ENCODE data around the gene RIPOR3.
"Not testable (repeated sequence)": the region's sequence is repeated elsewhere in the genome, so short reads cannot be mapped to it uniquely, and the experiment has no call there.

RIPOR3 gene

DNA sequence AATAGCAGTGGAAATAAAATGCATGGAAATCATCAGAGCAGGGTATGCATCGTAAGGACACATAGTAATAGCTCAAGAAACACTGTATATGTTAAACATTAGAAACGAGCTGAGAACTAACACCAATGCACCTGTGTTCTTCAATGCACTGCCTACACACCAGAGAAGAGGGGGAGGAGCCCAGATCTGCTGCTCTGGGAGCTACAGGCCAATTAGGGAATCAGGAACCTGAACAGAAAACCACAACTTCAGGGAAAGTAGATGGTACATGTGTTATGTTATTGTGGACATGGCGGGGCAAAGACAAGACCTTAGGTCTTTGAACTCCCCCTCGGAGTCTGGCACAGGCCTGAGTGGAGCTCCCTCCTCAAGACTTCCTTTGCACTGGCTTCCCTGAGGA lies 39.7 kb downstream of the RIPOR3 start:
- no peak for DNase-seq

DNA sequence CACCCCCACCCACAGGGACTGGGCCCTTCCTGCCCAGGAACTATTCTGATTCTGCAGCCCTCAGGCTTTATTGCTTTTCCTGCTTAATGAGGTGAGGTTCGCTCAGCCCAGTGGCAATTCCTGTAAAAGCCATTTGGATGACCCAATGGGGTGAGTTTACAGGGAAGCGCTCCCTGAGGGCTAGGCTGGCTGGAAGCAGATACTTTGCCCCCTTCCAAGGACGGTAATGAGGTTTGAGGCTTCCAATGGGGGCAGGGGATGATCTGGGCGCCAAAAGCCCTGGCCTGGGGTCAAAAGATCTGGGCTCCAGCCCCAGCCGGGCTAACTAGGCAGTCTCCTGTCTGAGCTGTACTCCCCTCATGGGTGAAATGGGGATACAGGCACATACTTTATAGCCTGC lies 41.8 kb downstream of the RIPOR3 start:
- no peak for DNase-seq

DNA sequence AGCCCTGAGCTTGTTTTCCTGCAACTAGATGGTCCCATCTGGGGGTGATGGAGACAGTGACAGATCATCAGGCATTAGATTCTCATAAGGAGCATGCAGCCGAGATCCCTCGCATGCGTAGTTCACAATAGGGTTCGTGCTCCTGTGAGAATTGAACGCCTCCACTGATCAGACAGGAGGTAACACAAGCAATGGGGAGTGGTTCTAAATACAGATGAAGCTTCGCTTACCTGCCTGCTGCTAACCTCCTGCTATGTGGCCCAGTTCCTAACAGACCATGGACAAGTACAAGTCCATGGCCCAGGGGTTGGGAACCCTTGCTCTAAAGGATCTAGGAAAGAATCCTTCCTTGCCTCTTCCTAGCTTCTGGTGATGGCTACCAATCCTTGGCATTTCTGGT lies 42.7 kb downstream of the RIPOR3 start:
- no peak for DNase-seq

DNA sequence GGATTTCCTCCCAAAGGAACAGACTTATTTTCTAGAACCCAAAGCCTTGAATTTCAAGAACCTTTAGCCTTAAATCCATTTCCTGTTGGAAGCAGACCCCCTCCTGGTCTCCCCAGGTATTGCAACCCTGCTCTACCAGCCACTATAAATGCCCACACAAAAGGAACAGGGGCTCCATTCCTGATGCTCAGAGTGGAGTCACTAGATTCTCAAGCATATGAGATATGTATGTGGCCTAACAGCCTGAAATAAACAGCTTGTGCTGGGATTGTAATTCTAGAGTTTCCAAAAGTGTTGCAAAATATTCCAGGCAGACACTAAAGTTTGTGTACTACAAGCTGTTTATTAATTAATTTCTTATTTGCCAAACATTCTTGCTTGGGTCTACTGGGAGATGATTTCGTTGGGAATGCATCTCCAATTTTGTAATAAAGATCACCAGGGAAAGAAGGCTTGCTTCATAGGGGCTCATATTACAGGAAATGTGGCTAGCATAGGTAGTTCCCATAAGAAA lies 44.8 kb downstream of the RIPOR3 start:
- no peak for DNase-seq

DNA sequence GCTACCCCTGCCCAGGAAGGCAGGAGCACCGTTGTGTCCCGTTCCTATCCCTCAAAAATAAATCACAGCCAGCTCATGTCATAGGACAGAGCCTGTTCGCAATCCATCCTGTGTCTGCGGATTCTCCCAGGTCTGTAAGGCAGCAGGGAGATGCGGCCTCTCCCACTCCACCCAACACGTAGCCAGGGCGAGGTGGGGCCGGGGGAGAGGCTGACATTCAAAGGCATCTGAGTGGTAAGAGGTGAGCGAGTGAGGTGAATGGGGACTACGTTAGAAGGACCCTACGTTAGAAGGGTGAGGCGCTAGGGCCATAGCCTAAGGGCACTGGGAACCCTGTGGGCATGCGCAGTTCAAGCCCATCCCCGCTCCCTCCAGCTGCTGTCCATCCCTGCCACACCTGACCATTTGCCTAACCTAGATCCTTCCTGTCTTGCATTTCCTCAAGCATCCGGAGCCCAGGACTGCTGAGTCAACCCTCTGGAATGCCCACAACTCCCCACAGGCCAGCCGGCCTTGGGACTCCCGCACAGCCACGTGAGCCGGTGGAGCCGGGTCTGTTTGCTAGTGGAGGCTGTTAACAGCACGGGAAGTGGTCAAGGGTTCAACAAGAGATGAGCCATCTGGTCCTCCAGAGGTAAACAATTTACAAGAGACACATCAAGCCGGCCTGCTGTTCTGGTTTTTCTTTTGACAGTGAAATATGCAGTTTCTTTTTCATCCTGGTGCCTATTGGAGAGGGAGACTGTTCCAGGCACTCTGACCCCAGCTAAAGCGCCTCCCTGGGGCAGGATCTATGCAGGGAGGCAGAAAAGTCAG lies 45.9 kb downstream of the RIPOR3 start:
- DNase-seq, result no peak

DNA sequence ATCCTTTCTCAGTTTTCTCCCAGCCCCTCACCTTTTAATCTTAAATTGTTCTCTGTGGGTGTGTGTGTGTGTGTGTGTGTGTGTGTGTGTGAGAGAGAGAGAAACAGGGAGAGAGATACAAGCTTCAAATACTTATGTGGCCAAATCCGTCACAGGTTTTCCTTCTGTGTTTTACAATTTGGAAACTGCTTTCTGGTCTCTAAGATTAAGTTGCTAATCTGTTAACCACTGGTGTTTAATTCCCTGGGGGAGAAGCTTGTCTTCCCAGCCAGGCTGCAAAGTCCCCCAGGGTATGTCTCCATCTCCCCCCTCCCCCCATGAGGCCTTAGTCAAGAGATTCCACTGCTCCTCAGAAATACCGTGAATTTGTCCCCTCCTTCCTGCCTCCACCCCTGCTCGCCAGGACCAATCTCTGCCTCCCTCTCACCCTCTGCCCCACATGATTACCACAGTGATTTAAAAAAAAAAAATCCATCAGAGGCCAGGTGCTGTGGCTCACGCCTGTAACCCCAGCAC lies 49.0 kb downstream of the RIPOR3 start:
- DNase-seq, result no peak

DNA sequence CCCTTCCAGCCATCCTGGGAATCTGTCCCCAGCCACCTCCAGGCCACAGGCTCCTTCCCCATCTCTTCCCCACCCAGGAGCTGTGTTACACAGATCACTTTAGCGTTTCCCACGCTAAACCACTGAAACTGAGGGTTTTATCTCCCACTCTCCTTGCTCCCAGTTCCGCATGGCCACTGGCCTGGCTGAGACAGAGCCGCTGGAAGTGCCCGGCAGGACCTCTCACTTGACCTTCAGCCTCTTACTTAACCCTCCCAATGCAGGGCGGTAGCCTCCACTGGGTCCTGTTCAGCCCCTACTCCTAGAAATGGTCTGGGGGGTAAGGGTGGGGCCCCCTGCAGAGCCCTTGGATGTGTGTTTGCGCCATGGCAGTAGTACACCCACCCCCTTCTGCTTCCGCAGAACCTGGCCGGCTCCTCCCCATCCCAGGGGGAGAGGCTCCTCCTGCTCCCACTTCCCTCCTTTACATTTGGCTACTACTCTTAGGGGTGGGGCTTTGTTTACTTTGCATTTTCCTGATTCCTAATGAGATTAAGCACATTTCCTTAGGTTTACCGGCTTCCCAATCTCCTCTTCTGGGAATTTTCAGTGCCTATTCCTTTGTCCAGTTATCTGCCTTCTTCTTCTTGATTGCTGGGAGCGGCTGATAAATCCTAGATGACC lies 49.6 kb downstream of the RIPOR3 start:
- not testable (repeated sequence) for DNase-seq

DNA sequence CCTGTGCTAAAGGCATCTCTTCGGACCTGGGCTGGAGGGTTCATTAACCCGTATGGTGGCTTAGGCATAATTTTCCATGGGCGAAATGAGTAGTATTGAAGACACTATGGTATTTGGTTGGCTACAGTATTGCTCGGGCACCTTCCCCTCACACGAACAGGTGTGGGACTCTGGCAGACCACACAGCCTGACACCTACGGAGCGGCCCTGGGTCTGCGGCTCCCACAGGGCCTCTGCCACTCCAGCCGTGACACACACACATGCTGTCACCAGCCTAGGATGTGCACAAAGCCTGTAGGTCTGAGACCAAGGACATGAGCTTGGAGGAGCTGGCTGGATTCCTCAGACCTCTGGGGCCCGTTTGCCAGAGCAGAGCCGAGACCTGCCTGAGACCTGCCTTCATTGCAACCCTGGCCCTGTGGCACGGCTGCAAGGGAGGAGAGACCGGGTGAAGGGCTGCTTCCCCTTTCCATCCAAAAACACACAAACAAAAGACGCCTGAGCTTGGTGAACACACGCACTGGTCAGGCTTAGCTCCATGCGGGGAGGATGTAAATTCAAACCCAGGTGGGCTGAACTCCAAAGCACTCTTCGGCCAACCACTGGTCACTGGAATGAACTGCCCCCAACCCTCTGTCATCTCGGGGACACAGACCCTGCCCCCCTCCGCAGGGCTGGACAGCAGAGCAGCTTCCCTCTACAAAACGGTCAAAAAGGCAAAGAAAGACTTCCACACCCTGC lies 51.2 kb downstream of the RIPOR3 start:
- DNase-seq, result not testable (repeated sequence)

DNA sequence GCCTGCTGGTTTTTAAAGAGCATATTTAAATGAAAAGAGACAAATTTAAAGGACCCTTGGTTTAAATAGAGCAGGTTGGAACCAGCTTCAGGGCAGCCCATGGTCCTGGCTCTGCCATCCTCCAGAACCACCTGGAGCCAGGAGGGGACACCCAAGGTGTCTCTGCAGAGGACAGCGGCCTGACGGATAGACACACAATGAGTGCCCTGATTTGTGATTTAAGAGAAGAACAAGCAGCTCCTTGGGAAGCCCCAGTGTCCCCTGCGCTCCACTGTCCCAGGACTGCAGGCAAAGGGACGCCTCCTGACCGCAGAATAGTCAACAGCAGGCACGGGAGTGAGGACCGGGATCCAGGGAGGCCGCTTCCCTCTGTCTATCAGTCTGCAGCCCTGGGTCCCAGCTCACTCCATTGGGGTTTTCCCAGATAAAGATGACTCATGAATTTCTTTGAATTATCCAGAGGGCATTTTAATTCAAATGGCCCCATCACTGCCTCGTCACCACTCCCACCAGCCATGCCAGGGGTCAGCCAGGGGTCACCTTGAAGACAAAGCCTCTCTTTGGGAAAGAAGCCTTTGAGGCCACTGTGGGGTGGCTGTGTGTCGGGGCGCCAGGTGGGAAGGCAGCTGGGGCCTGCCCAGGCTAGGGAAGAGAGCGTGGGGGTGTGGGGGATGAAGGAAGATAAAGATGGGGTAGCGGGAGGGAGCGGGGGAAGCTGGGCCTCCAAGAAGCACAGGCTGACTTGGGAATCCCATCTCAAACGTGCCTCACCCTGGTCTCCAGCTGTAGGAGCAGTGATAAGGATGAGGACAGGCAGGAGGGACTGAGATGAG lies 53.1 kb downstream of the RIPOR3 start:
- DNase-seq, result not testable (repeated sequence)

DNA sequence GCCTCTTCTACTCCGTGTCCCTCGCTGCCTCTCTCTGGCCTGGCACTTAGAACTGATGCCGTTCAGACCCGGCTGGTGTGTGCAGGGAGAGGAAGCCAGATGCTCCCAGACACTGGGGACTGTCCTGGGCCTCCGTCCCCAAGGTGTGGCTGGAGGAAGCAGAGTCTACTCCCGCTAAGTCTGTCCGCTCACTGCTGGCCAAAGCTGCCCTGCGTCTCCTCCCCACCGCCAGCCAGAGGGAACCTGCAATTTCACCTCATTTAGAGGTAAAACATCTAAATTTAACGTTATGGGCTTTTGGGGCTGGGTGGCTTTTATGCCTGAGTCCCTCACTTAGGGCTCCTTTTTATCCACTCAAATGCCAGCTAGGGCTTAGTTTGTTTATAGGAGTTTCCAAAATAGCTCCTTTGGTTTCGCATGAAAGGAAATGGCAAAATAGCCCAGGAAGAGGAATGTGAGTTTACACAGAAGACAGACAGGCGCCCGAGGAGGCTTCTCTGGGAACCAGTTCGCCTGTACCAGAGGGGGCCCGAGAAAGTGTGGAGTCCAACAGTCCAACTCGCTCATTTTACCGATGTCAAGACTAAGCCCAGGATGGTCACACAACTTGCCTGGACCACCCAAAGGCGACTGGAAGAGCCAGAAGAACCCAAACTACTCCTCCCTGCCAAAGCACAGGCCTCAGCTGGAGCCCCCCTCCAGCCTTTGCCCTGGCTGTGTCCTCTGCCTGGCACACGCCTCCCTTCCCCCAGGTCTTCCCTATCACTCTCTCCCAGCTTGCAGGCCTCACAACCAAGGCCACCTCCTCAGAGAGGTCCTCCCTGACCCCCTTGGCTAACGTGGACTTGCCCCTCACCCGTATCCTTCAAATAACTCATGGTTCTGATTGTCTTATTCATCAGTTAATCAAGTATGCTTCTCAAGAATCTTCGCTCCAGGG lies 54.5 kb downstream of the RIPOR3 start:
- DNase-seq, result no peak

DNA sequence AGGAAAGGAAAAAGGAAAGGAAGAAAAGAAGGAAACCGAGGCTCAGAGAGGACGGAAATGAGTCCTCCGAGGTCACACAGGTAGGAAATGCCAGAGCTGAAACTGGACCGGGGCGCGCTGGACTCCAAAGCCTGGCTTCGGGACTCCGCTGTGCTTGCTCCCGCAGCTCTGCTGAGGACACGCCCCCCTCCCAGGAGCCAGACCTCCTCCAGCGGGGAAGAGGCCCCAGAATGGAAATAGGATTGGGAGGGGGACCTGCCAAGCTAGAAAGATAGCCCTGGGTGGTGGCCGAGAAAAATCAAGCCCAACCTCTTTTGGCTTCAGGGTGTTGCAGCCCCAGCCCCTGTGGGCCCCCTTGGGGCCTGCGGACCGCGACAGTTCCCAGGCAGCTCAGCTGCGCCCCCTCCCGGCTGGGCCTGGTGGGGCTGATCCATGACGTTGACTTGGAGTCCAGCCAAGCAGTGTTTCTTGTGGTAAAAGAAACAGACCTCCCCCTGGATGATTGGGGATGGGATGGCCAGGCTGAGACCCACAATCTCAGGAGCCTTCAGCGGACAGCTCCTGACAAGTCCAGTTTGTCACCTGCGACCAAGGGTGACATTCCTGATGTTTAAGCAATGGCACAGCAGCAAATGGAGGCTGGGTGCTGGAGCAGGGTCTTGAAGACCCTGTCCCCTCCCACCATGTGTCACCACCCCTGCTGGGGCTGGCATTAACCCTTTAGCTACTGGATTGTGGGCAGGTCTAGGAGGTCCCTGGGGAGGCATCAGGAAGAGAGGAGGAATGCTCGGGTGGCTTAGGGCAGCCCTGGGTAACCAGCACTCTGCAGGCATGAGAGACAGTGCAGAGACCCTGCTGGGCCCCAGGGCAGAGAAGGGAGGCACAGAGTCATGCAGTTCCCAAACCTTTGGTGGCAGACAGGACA lies 55.4 kb downstream of the RIPOR3 start:
- DNase-seq, result no peak

DNA sequence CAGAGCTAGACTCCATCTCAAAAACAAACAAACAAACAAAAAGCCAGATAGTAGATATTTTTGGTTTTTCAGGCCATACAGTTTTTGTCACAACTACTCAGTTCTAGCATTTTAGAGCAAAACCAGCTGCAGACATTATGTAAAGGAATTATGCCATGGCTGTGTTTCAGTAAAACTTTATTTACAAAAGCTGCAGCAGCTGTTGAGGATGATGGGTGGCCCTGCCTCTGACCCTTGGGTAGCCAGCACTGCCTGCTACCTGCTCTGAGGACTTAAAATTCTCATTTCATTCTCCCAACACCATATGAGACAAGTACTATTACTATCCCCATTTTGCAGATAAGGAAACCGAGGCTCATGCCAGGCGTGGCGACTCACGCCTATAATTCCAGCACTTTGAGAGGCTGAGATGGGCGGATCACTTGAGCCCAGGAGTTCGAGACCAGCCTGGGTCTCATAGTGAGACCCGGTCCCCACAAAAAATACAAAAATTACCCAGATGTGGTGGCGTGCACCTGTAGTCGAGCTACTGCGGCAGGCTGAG lies 56.3 kb downstream of the RIPOR3 start:
- no peak for DNase-seq

DNA sequence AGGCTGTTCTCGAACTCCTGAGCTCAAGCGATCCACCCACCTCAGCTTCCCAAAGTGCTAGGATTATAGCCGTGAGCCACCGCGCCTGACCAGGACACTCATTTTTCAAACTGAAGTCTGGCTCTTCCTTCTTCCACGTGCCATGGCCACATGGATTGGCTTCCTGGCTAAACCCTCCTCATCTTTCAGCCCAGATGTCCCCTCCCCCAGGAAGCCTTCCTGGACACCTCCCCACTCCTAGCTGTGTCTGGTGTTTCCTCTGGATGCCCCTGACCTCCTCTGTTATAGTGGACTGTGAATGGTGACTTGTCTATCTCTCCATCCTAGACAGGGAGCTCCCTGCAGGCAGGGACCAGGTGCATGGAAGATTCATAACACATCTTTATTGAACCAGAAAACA lies 57.2 kb downstream of the RIPOR3 start:
- DNase-seq, result no peak

DNA sequence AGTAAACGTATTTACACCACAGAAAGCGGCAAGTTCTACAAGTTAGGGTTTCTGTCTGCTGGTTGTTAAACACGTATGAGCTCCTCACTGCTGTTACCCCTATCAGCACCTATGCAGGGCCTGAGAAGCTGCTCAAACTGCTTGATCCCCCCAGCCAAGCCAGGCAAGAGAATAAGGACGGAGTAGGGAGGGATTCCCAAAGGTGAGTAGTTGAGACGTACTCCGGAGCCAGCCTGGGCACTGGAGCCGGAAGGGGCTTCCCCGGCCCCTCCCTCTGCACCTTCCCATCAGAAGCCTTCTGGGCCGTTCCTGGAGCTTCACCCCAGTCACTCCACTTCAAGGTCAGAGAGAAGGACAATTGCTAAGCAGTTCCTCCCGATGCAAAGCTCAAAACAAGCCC lies 58.0 kb downstream of the RIPOR3 start:
- no peak for DNase-seq

DNA sequence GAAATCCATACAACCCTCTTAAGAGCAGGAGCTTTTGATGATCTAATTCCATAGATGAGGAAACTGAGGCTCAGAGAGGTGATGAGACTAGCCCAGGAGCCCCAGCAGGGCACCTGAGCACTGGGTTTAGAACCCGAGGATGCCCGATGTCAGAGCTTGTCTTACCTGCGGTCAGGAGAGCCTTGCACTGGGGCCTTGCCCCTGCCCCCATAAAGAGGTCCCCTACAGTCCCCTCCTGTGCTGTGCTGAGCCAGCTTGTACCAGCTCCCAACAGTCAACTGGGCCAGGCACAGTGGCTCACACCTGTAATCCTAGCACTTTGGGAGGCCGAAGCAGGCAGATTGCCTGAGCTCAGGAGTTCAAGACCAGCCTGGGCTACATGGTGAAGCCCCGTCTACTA lies 58.6 kb downstream of the RIPOR3 start:
- DNase-seq, result no peak

DNA sequence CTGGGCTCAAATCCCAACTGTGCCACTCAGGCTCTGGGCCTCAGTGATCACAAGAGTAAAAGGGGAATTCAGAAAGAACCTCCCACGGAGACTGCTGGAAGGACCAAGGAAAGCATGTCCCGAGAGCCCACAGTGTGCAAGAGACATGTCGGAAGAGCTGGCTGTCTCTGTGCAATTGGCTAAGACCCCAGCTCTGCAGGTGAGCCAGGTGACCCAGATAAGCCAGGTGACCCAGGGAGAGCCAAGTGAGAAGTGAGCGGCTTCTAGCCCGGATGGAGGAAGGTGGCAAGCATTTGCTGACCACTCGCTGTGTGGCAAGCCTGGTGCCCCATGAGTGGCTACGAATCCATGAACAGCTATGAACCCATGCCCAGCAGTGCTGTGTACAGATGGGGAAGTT lies 59.1 kb downstream of the RIPOR3 start:
- no peak for DNase-seq

DNA sequence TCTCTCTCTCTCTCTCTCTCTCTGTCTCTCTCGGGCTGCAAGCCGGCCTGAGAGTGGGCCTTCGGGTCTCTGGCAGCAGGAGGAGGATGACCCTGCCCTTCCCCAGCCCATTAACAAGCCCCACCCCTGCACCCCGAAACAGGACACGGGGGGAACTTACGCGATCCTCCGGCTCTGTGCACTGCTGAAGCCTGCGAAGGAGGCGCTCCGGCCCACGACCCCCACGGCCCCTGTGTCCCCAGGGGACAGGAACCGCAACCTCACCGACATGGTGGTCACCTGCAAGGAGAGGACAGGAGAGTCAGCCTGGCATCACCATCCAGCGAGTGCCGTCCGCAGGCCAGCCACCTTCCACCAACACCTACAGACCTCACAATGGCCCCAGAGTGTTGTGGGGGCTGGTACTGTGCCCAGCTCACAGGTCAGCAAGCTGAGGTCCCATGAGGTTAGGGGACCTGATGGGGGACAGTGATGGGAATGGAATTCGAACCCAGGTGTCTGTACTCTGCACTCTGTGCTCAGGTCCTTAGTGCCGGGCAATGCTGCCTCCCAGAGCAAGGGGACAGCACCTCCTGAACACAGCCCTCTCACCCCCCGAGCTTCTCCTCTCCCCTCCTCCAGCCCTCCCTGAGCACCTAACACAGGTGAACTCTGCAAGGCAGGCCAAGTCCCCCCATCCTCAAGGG lies 60.6 kb downstream of the RIPOR3 start:
- no peak for DNase-seq

DNA sequence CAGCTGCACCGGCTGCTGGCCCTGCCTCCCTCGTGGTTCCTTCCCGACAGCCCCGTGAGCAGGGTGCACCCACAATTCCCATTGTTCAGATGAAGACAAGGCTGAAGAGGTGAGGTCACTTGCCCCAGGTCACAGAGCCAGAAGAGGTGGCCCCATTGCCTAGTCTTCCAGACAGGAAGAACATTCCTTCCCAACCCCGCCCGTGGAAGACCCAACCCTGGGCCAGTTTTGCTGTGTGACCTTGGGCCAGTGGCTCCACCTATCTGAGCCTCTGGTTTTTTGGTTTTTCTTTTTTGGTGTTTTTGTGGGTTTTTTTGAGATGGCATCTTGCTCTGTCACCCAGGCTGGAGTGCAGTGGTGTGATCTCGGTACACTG lies 61.7 kb downstream of the RIPOR3 start:
- no peak for DNase-seq

All from SIG-M5 (cell line).